ENCODE measurements around the gene TMPRSS6. TPM values are rescaled to one million over a fixed set of nuclear protein-coding genes. Genes with fewer than 3 reads are reported as not detected.
A peak's percentile ranks its signal among the peaks of the same experiment; 100 is the strongest.

TMPRSS6 gene
- total and polyA plus RNA-seq, 2 of the 13 experiments (the other 11 are each of a cell fraction or from before 2014, with no cell fraction given) = 4.2 to 4.8 TPM

- TF ChIP-seq TOPORS (CRISPR knock-in tag; IDR thresholded peaks at IDR 0.05) = no peak
- TF ChIP-seq E2F5 (CRISPR knock-in tag; conservative IDR thresholded peaks at IDR 0.05) = no peak
- TF ChIP-seq THRA (CRISPR knock-in tag; IDR thresholded peaks at IDR 0.05; ENCODE audit: borderline replicate concordance) = no peak
- TF ChIP-seq HNRNPH1 (optimal IDR thresholded peaks at IDR 0.05; ENCODE audit: low read depth, low read length) = no peak
- TF ChIP-seq ZNF281 (CRISPR knock-in tag; IDR thresholded peaks at IDR 0.05; ENCODE audit: borderline replicate concordance) = no peak
- peak; percentile 15; the same call in 1 of the 2 replicates for TF ChIP-seq POLR2G (IDR thresholded peaks at IDR 0.05; ENCODE audit: low read depth, low read length)
- peak; percentile 34; the same call in 1 of the 2 replicates for TF ChIP-seq ZFP90 (CRISPR knock-in tag; IDR thresholded peaks at IDR 0.05; ENCODE audit: borderline replicate concordance)
- no peak for TF ChIP-seq ZNF136 (CRISPR knock-in tag; IDR thresholded peaks at IDR 0.05; ENCODE audit: low read depth)
- TF ChIP-seq NCOA2 (CRISPR knock-in tag; IDR thresholded peaks at IDR 0.05) = 0 out of 2 replicates have a peak, but pooled peaks have one; percentile 6
- TF ChIP-seq ATF1 (CRISPR knock-in tag; IDR thresholded peaks at IDR 0.05) = no peak
- peak; percentile 61; the same call in 1 of the 2 replicates for TF ChIP-seq SSRP1 (CRISPR knock-in tag; IDR thresholded peaks at IDR 0.05)
- no peak for TF ChIP-seq SRSF4 (IDR thresholded peaks at IDR 0.05; ENCODE audit: low read depth, low read length, poor library complexity, severe bottlenecking)
- no peak for TF ChIP-seq PRPF4 (IDR thresholded peaks at IDR 0.05; ENCODE audit: low read depth, low read length, poor library complexity, severe bottlenecking)
- no peak for TF ChIP-seq TEF (CRISPR knock-in tag; IDR thresholded peaks at IDR 0.05)
- 0 out of 2 replicates have a peak, but pooled peaks have one; percentile 37 for TF ChIP-seq ZNF431 (CRISPR knock-in tag; IDR thresholded peaks at IDR 0.05; ENCODE audit: borderline replicate concordance, low read depth)
- no peak for TF ChIP-seq ZNF260 (CRISPR knock-in tag; IDR thresholded peaks at IDR 0.05; ENCODE audit: borderline replicate concordance, low read depth)
- TF ChIP-seq NFKB2 (CRISPR knock-in tag; IDR thresholded peaks at IDR 0.05; ENCODE audit: borderline replicate concordance) = 0 out of 2 replicates have a peak, but pooled peaks have one; percentile 5
- TF ChIP-seq ZNF441 (CRISPR knock-in tag; IDR thresholded peaks at IDR 0.05; ENCODE audit: borderline replicate concordance) = 0 out of 2 replicates have a peak, but pooled peaks have one; percentile 30
- no peak for TF ChIP-seq ZNF225 (CRISPR knock-in tag; IDR thresholded peaks at IDR 0.05)
- TF ChIP-seq EED (CRISPR knock-in tag; IDR thresholded peaks at IDR 0.05) = 0 out of 2 replicates have a peak, but pooled peaks have one; percentile 5
- no peak for TF ChIP-seq ZBTB21 (CRISPR knock-in tag; IDR thresholded peaks at IDR 0.05)
Observed at GRCh38 chr22:37018086-37018814, 91.3 kb downstream of the TMPRSS6 start (continued).
